GM12873 (cell line): ENCODE measurements around the gene RIOK3.

Source experiments
- TF ChIP-seq, protein P1 (sequence below): IDR thresholded peaks from 2 replicates; pipeline ENCODE4 v1.5.1; 2012; ENCODE audit warnings: low read depth, mild to moderate bottlenecking, moderate library complexity, low read length, control low read depth; ENCODE audit not compliant: insufficient read depth; ENCODE audit errors: missing control alignments

The RIOK3 gene

DNA sequence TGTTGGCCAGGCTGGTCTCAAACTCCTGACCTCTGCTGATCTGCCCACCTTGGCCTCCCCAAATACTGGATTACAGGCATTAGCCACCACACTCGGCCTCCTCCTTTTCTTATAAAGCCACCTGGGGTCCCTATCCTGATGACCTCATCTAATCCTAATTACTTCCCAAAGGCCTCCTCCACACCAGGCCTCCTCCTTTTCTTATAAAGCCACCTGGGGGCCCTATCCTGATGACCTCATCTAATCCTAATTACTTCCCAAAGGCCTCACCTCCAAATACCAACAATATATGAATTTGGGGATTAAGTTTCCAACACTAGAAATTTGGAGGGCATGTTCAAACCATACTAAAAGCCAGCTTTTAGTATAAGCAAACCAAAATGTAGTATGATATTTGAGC is 40.6 kb downstream of the RIOK3 start:
- TF ChIP-seq, protein P1, sequence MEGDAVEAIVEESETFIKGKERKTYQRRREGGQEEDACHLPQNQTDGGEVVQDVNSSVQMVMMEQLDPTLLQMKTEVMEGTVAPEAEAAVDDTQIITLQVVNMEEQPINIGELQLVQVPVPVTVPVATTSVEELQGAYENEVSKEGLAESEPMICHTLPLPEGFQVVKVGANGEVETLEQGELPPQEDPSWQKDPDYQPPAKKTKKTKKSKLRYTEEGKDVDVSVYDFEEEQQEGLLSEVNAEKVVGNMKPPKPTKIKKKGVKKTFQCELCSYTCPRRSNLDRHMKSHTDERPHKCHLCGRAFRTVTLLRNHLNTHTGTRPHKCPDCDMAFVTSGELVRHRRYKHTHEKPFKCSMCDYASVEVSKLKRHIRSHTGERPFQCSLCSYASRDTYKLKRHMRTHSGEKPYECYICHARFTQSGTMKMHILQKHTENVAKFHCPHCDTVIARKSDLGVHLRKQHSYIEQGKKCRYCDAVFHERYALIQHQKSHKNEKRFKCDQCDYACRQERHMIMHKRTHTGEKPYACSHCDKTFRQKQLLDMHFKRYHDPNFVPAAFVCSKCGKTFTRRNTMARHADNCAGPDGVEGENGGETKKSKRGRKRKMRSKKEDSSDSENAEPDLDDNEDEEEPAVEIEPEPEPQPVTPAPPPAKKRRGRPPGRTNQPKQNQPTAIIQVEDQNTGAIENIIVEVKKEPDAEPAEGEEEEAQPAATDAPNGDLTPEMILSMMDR: no peak

DNA sequence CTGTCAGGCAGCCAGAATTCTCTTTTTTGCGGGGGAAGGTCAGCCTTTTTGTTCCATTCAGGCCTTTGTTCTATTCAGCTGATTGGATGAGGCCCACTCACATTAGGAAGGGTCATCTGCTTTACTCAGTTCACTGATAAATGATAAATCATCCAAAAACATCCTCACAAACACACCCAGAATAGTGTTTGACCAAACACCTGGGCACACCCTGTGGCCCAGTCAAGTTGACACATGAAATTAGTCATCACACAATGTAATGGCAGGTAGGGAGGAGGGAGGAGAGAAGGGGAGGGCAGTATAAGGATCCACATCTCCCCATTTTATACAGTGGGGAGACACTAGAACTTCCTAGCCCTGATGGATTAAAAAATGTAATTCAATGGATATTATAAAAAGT is 41.9 kb downstream of the RIOK3 start:
- TF ChIP-seq, protein P1: no peak

DNA sequence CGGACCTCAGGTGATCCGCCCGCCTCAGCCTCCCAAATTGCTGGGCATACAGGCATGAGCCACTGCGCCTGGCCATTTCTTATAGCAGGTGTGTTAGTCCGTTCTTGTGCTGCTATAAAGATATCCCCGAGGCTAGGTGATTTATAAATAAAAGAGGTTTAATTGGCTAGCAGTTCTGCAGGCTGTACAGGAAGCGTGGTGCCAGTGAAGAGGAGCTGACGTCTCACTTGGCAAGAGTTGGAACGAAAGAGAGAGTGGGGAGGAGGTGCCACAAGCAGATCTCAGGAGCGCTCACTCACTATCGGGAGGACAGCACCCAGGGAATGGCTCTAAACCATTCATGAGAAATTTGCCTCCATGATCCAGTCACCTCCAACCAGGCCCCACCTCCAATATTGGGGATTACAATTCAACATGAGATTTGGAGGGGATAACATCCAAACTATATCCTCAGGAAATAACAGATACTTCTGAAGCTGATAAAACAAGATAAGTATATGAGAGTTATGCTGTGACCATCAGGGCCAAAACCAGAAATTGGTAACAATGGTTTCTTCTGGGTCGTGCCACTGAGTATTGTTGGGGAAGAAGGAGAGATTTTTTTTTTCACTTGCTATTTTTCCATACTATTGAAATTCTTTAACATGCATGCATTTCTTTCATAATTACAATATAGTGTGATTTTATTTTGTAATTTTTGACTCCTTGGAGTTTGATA is 42.8 kb downstream of the RIOK3 start:
- TF ChIP-seq, protein P1: no peak

DNA sequence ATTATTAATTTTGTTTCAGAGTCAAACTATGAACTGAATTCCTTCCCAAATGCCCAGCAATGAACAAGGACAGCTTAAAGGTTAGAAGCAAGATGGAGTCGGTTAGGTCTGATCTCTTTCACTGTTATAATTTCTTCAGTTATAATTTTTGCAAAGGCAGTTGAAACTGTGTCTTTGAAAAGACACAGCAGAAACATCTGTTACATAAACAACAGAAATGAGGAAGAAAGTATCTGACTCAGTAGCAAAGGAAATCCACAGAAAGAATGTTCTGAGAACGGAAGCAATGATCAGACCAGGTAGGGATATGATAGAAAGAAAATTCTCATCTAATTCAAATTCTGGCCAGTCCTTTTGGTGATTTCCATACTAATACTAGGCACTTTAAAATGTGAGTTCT is 45.0 kb downstream of the RIOK3 start:
- TF ChIP-seq, protein P1: no peak

DNA sequence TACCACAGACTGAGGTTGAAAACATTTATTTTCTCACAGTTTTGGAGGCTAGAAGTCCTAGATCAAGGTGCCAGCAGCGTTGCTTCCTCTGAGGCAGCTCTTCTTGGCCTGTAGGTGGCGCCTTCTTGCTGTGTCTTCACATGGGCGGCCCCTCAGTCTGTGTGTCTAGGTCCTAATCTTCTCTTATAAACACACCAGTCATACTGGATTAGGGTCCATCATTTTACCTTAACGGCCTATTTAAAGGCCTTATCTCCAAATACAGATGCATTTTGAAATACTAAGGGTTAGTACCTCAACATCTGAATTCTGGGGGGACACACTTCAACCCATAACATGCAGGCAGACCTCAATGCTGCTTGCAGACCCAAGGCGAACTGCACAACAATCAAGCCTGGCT is 45.8 kb downstream of the RIOK3 start:
- TF ChIP-seq, protein P1: peak; percentile 97

DNA sequence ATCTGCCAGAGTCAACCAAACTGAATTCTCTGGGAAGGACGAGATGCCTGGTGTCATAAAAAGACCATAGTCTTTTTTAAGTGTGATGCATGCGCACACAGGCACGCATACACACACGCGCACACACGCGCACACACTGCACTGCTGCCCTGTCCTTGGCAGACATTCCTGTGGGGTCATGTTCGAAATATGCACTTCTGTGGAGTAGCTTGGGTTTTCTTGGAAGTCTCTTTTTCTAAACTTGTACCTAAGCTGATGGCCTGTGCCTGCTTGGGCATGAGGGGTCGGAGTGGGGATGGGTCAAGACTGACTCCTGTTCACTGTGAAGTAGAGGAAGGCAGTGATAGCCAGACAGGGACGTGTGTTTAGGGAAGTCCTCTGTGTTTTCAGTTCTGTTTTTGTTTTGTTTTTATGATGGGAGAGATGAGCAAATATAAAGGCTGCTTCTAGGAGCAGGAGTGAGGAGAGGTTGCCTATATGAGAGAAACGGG is 46.2 kb downstream of the RIOK3 start:
- TF ChIP-seq, protein P1: no peak

DNA sequence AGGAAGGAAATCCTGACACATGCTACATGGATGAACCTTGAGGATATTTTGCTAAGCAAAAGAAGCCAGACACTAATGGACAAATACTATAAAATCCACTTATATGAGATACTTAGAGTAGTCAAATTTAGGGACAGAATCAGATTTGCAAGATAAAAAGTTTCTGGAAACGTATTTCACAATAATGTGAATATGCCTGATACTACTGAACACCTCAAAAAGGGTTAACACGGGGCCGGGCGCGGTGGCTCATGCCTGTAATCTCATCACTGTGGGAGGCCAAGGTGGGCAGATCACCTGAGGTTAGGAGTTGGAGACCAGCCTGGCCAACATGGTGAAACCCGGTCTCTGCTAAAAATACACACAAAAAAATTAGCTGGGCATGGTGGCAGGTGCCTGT is 48.5 kb downstream of the RIOK3 start:
- TF ChIP-seq, protein P1: no peak
